Activated CD8-positive, alpha-beta T cell treated with anti-CD3 and anti-CD28 coated beads for 36 hours (primary cell): Measurements from ENCODE around the gene PLA1A. TPM values are rescaled to one million over a fixed set of nuclear protein-coding genes. Genes with fewer than 3 reads are reported as not detected.

Experiments
- ATAC-seq: fragments of 200-7000 bp; cut with Tn5 transposase; one replicate; pipeline ENCODE4 v1.10.0; 2021; ENCODE audit warnings: mild to moderate bottlenecking, moderate library complexity
- CTCF ChIA-PET: fragments of 350-600 bp; sonication (Branson Sonifier 250); formaldehyde crosslinking; loops from one replicate; lab custom pipeline; 2021; ENCODE audit warnings: antibody characterized with exemption; lab: Charles Lee
- POLR2A ChIA-PET: fragments of 350-600 bp; sonication (Branson Sonifier 250); formaldehyde crosslinking; loops from one replicate; lab custom pipeline; 2021; ENCODE audit warnings: antibody characterized with exemption; lab: Charles Lee
- DNase-seq: peaks from one replicate; pipeline ENCODE4 v3.0.0-alpha.2; 2020
- H3K27ac Mint-ChIP-seq: one replicate; pipeline ENCODE4 v1.8.0; 2021; ENCODE audit warnings: mild to moderate bottlenecking, mixed read lengths
- H3K27me3 Mint-ChIP-seq: one replicate; pipeline ENCODE4 v1.8.0; 2021; ENCODE audit warnings: mixed read lengths
- H3K36me3 Mint-ChIP-seq: one replicate; pipeline ENCODE4 v1.8.0; 2021; ENCODE audit warnings: low read depth, mixed read lengths
- H3K4me1 Mint-ChIP-seq: one replicate; pipeline ENCODE4 v1.8.0; 2021; ENCODE audit warnings: low read depth, mixed read lengths
- H3K4me3 Mint-ChIP-seq: one replicate; pipeline ENCODE4 v1.8.0; 2021; ENCODE audit warnings: mild to moderate bottlenecking, moderate library complexity, mixed read lengths
- H3K9me3 Mint-ChIP-seq: one replicate; pipeline ENCODE4 v1.8.0; 2021; ENCODE audit warnings: mixed read lengths
- CTCF ChIP-seq: fragments of 200-600 bp; IDR thresholded peaks from one replicate; pipeline ENCODE4 v1.8.0; 2022; ENCODE audit warnings: antibody characterized with exemption, mild to moderate bottlenecking
- intact Hi-C: fragments of 100-400 bp; cut with micrococcal nuclease; formaldehyde crosslinking; loops from one replicate; pipeline ENCODE4 v1.10.0; 2022
- total RNA-seq, 2 experiments: library from RNA; stranded (reverse); gene quantifications; one replicate each; pipeline ENCODE4 v1.2.3, GENCODE V29; 2021

Gene PLA1A
- total RNA-seq, 2 experiments from 2014 or later = not detected

GRCh38 chr3:119626196-119626595 lies 28.5 kb downstream of the PLA1A start:
- CTCF ChIA-PET = no interaction called here

GRCh38 chr3:119627461-119627860 lies 29.8 kb downstream of the PLA1A start:
- intact Hi-C loops = no loop called here
- ChIA-PET POLR2A (interaction anchor here (0.6 to 1.0 kb wide), 3 partner anchors 11 to 712 kb away, joined by 3 to 4 read pairs (median 3); no protein-coding TSS in a partner anchor), CTCF (interaction anchor here (1.0 to 1.4 kb wide), 2 partner anchors 27 to 40 kb away, joined by 3 to 4 read pairs; no protein-coding TSS in a partner anchor)
- no peak for TF ChIP-seq CTCF
- DNase-seq = peak; percentile 42
- H3K27ac Mint-ChIP-seq = peak overlapping the region; percentile 67
- H3K27me3 Mint-ChIP-seq = peaks cover 14% of the 10 kb centered on the region
- peak; percentile 63 for ATAC-seq
- no peak overlapping the region for H3K4me3 Mint-ChIP-seq
- H3K4me1 Mint-ChIP-seq = peaks cover 25% of the 10 kb centered on the region
- no peaks in the 10 kb centered on the region for H3K9me3 Mint-ChIP-seq
- H3K36me3 Mint-ChIP-seq = no peaks in the 10 kb centered on the region

More at GRCh38 chr3:119626196-119626595, 28.5 kb downstream of the PLA1A start:
- no peak for ATAC-seq
- Mint-ChIP-seq H3K4me1 (peaks cover 25% of the 10 kb centered on the region), H3K27me3 (peaks cover 14% of the 10 kb centered on the region), H3K27ac (no peak overlapping the region), H3K9me3 (no peaks in the 10 kb centered on the region), H3K36me3 (no peaks in the 10 kb centered on the region), H3K4me3 (no peak overlapping the region)
- POLR2A ChIA-PET = interaction anchor here (0.8 kb wide), 1 partner anchor 368 kb away, joined by 3 read pairs; no protein-coding TSS in a partner anchor
- no peak for TF ChIP-seq CTCF
- intact Hi-C loops = no loop called here
- no peak for DNase-seq

- no peaks in the 10 kb centered on the region for H3K36me3 Mint-ChIP-seq
Measured at GRCh38 chr3:119628390-119628789, 30.7 kb downstream of the PLA1A start.

GRCh38 chr3:119628816-119629445 lies 31.2 kb downstream of the PLA1A start:
- TF ChIP-seq CTCF = no peak
- Mint-ChIP-seq H3K27me3 (peaks cover 14% of the 10 kb centered on the region), H3K4me1 (peaks cover 25% of the 10 kb centered on the region), H3K4me3 (no peak overlapping the region), H3K27ac (no peak overlapping the region), H3K9me3 (no peaks in the 10 kb centered on the region), H3K36me3 (no peaks in the 10 kb centered on the region)
- DNase-seq = no peak
- ChIA-PET CTCF (interaction anchor here (1.4 kb wide), 1 partner anchor 28 kb away, joined by 4 read pairs; no protein-coding TSS in a partner anchor), POLR2A (no interaction called here)
- intact Hi-C loops = no loop called here
- ATAC-seq = peak; percentile 32

More at GRCh38 chr3:119628390-119628789, 30.7 kb downstream of the PLA1A start:
- Mint-ChIP-seq H3K27me3 (peaks cover 14% of the 10 kb centered on the region), H3K9me3 (no peaks in the 10 kb centered on the region), H3K4me1 (peaks cover 25% of the 10 kb centered on the region), H3K4me3 (no peak overlapping the region), H3K27ac (peak overlapping the region; percentile 67)
- ChIA-PET CTCF (interaction anchor here (1.4 kb wide), 1 partner anchor 28 kb away, joined by 4 read pairs; no protein-coding TSS in a partner anchor), POLR2A (no interaction called here)
- TF ChIP-seq CTCF = no peak
- intact Hi-C loops = no loop called here
- ATAC-seq (peak; percentile 78), DNase-seq (peak; percentile 64)
